ENCODE data around the gene CHMP1B. TPM values are rescaled to one million over a fixed set of nuclear protein-coding genes. Genes with fewer than 3 reads are reported as not detected.

Gene CHMP1B, protein sequence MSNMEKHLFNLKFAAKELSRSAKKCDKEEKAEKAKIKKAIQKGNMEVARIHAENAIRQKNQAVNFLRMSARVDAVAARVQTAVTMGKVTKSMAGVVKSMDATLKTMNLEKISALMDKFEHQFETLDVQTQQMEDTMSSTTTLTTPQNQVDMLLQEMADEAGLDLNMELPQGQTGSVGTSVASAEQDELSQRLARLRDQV
- 10 to 100 TPM; 19.3 to 25.7 TPM for total RNA-seq

DNA sequence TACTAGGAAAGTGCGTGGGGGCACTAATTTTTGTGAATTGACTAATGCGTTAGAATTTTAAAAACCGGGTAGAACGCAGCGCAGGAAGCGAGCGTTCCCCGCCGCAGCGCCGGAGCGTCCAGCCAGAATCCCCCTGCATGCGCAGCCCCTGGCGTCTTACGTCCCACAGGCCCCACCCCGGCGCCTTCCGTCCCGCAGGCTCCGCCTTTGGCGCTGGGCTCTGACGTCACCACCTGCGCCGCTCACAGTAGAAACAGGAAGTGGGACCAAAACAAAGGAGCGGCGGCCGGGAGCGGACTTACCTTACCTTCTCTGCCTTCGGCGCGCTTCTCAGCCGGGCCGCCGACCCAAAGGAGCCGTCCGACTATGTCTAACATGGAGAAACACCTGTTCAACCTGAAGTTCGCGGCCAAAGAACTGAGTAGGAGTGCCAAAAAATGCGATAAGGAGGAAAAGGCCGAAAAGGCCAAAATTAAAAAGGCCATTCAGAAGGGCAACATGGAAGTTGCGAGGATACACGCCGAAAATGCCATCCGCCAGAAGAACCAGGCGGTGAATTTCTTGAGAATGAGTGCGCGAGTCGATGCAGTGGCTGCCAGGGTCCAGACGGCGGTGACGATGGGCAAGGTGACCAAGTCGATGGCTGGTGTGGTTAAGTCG is at the start of gene CHMP1B:
Gene CHMP1B, plus strand, starts transcription at position 268 of the 660 bp plus-strand sequence. Its CDS starts 99 bp downstream, at position 367.
- Mint-ChIP-seq H3K9me3 (no peaks in the 10 kb centered on the region), H3K4me1 (ENCODE audit: low read depth in 2 of 2) (peaks cover 21 to 22% of the 10 kb centered on the region in 2 donors), H3K36me3 (peaks cover 5% of the 10 kb centered on the region), H3K27ac (peak within 1 kb of the TSS; percentile 88 to 95), H3K27me3 (no peaks in the 10 kb centered on the region), H3K4me3 (peak within 1 kb of the TSS; percentile 97)
- peak; percentile 99 for ATAC-seq
- peak; percentile 97 for DNase-seq (ENCODE audit: low spot score)

DNA sequence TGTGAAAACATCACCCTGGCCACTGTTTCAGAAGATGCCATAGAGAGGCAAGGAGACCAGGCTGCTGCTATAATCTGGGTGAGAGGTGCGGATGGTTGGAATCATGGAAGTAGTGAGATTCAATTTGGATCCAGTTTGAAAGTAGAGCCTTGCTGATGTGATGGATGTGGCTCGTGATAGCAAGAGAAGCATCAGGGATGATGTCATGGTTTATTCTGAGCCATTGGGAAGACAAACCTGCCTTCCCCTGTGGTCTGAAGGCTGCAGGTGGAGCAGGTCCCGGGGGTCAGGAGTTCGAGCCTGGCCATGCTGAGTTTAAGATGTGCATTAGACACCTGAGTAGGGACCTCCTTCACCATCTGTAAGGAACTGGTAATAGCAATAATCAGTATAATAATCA is 49.6 kb upstream of the CHMP1B start:
- no peak for ATAC-seq
- H3K36me3 Mint-ChIP-seq, result no peaks in the 10 kb centered on the region
- H3K4me3 Mint-ChIP-seq, result no peak overlapping the region
- no peak overlapping the region for H3K27ac Mint-ChIP-seq
- H3K27me3 Mint-ChIP-seq, result peaks cover 2 to 7% of the 10 kb centered on the region in 2 donors
- peaks cover 0 to 3% of the 10 kb centered on the region in 2 donors for H3K4me1 Mint-ChIP-seq (ENCODE audit: low read depth in 2 of 2)
- DNase-seq (ENCODE audit: low spot score), result no peak
- no peaks in the 10 kb centered on the region for H3K9me3 Mint-ChIP-seq

DNA sequence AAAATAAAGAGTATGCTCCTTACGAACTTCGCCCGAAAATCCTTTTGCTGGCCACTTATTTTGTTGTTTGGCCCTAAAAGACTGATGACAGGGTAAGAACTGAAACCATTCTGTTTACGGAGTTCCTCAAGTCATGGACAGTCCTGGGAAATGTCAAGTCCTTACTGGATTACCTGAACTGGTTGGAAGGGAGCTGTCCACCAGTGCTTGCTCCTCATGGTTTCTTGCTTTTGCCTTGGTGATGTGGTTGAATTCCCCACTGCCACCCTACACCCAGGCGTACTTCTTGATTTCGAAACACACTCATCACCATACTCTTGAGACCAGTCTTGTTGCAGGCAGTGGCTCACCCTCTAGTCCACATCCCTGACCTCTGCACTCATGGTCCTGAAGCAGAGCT is 49.1 kb upstream of the CHMP1B start:
- ATAC-seq, result no peak
- peaks cover 0 to 3% of the 10 kb centered on the region in 2 donors for H3K4me1 Mint-ChIP-seq (ENCODE audit: low read depth in 2 of 2)
- no peaks in the 10 kb centered on the region for H3K9me3 Mint-ChIP-seq
- no peak for DNase-seq (ENCODE audit: low spot score)
- H3K27me3 Mint-ChIP-seq, result peaks cover 2 to 7% of the 10 kb centered on the region in 2 donors
- H3K36me3 Mint-ChIP-seq, result no peaks in the 10 kb centered on the region
- no peak overlapping the region for H3K27ac Mint-ChIP-seq
- no peak overlapping the region for H3K4me3 Mint-ChIP-seq

- DNase-seq (ENCODE audit: low spot score) (no peak), ATAC-seq (no peak)
- Mint-ChIP-seq H3K4me3 (no peak overlapping the region), H3K36me3 (no peaks in the 10 kb centered on the region), H3K9me3 (no peaks in the 10 kb centered on the region), H3K4me1 (ENCODE audit: low read depth in 2 of 2) (peaks cover 0 to 3% of the 10 kb centered on the region in 2 donors), H3K27me3 (peaks cover 2 to 7% of the 10 kb centered on the region in 2 donors), H3K27ac (no peak overlapping the region)
These were observed 48.6 kb upstream of the CHMP1B start for GRCh38 chr18:11802586-11802985.

DNA sequence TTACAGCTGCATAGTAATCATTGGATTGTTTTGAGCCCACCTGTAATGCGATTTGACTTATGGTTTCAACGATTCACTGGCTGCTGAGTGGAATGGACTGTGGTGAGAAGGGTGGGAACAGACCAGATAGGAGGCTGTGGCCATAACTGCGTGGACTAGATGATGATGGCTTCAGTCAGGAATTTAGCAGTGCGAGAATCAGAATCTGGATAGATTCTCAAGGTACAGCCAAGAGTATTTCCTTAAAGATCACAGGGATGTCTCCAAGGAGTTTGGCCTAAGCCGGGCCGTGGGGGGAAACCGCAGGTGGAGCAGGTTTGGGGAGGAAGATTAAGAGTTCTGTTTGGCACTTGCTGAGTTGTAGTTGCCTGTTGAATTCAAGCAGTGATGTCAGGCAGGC is 44.0 kb upstream of the CHMP1B start:
- H3K9me3 Mint-ChIP-seq, result no peaks in the 10 kb centered on the region
- no peak for ATAC-seq
- peak overlapping the region in 1 of 2 donors; percentile 4 for H3K27ac Mint-ChIP-seq
- peaks cover 0 to 5% of the 10 kb centered on the region in 2 donors for H3K27me3 Mint-ChIP-seq
- H3K4me1 Mint-ChIP-seq (ENCODE audit: low read depth in 2 of 2), result peaks cover 0 to 3% of the 10 kb centered on the region in 2 donors
- no peaks in the 10 kb centered on the region for H3K36me3 Mint-ChIP-seq
- no peak for DNase-seq (ENCODE audit: low spot score)
- H3K4me3 Mint-ChIP-seq, result no peak overlapping the region

DNA sequence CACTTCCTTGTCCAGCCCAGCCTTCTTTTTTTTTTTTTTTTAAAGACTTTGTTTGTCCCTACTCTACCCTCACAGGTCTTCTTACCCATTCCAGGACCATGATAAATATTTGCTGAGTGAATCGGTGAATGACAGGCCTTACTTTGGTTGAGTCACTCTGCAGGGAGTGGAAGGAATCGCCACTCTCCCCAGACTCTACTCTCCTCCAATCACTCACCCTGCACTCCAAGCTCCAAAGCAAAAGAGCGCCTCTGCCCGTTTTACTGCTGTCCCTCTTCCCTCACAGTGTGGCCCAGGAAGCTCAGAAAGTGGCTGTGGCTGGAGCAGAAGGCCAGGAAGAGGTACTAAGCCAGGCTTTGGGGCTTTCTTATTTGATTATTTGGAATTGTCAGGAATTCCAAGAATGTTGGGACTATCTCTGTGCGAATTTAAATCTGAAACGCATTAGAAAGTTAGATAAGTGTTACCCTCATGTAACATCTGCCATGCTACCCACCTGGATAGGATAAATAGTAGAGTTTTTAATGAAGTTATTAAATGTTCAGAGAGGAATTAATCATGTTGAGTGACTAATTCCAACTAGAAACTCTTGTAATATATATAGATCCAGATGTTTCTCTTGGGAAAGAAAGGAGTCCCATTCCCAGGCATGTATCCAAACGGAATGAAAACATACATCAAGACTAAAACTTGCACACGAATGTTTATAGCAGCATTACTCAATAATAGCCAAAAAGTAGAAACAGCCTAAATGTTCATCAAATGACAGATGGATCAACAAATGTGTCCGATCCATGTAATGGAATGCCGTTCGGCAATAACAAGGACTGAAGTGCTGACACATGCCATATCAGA is 43.0 kb upstream of the CHMP1B start:
- no peak for DNase-seq (ENCODE audit: low spot score)
- no peak overlapping the region for H3K27ac Mint-ChIP-seq
- H3K4me3 Mint-ChIP-seq, result no peak overlapping the region
- ATAC-seq, result no peak
- no peaks in the 10 kb centered on the region for H3K36me3 Mint-ChIP-seq
- H3K9me3 Mint-ChIP-seq, result no peaks in the 10 kb centered on the region
- H3K27me3 Mint-ChIP-seq, result peaks cover 0 to 5% of the 10 kb centered on the region in 2 donors
- H3K4me1 Mint-ChIP-seq (ENCODE audit: low read depth in 2 of 2), result peaks cover 0 to 3% of the 10 kb centered on the region in 2 donors

GRCh38 chr18:11809895-11810294 is 41.3 kb upstream of the CHMP1B start:
- DNase-seq (ENCODE audit: low spot score) (no peak), ATAC-seq (no peak)
- Mint-ChIP-seq H3K9me3 (no peaks in the 10 kb centered on the region), H3K4me3 (no peak overlapping the region), H3K27ac (no peak overlapping the region), H3K27me3 (peaks cover 0 to 5% of the 10 kb centered on the region in 2 donors), H3K36me3 (no peaks in the 10 kb centered on the region), H3K4me1 (ENCODE audit: low read depth in 2 of 2) (peaks cover 0 to 3% of the 10 kb centered on the region in 2 donors)

DNA sequence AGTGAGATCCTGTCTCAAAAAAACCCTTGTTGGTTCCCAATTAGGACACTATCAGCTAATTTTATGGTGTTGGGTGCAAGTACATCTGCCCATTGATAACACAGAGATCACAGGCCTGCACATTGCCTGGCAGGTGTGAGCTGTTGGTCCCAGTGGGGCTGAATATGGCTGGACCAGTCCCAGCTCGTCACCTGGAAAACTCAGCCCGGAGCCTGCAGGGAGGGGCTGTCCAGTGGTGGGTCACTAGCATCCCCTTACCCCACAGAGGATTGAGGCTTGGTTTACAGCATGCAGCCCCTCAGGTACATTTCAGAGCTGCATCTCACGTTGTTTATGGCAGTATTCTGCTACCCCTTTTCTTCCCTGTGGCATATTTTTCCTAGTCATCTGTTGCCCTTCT is 40.8 kb upstream of the CHMP1B start:
- H3K27me3 Mint-ChIP-seq, result peaks cover 0 to 5% of the 10 kb centered on the region in 2 donors
- no peaks in the 10 kb centered on the region for H3K9me3 Mint-ChIP-seq
- no peak overlapping the region for H3K4me3 Mint-ChIP-seq
- no peaks in the 10 kb centered on the region for H3K36me3 Mint-ChIP-seq
- no peak for ATAC-seq
- no peak overlapping the region for H3K27ac Mint-ChIP-seq
- peaks cover 0 to 3% of the 10 kb centered on the region in 2 donors for H3K4me1 Mint-ChIP-seq (ENCODE audit: low read depth in 2 of 2)
- DNase-seq (ENCODE audit: low spot score), result no peak

DNA sequence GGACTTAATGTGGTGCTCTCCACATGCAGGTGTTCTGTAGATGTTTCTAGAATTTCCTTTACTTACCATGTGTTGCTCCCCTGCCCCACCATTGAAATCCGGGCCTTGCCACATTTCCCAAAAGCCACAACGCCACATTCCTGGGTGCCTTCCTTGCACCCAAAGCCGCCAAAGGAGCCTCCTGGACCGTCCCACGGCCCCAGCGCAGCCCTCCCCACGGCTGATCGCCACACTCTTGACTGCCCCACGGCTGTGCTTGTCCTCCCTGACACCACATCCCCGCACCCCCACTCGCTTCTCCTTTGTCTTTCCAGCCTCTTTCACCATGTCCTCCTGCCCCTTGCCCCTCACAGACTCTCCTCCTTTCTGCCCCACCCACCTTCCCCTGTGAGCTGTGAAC is 40.2 kb upstream of the CHMP1B start:
- Mint-ChIP-seq H3K4me3 (no peak overlapping the region), H3K9me3 (no peaks in the 10 kb centered on the region), H3K27ac (no peak overlapping the region), H3K36me3 (no peaks in the 10 kb centered on the region), H3K4me1 (ENCODE audit: low read depth in 2 of 2) (peaks cover 0 to under 1% of the 10 kb centered on the region in 2 donors), H3K27me3 (peaks cover 0 to 3% of the 10 kb centered on the region in 2 donors)
- no peak for ATAC-seq
- no peak for DNase-seq (ENCODE audit: low spot score)

DNA sequence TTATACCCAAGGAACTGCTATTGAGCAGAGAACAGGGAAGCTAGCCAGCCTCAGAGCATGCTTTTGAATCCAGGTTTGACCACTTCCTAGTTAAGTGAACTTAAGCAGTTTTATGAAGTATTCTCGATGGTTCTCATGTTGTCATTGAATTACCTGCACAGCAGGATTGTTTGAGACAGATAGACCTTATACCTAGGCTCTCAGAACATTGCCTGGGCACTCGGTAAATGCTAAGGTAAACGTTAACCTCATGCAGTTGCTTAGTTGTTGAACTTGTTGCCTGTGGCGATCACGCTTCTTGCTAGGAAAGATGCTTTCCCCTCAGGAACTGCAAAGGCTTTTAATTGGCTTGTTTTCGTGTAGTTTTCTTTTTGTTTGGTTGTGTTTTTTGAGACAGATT is 34.0 kb upstream of the CHMP1B start:
- ATAC-seq, result no peak
- Mint-ChIP-seq H3K36me3 (no peaks in the 10 kb centered on the region), H3K27ac (no peak overlapping the region), H3K4me3 (no peak overlapping the region), H3K27me3 (no peaks in the 10 kb centered on the region), H3K4me1 (ENCODE audit: low read depth in 2 of 2) (no peaks in the 10 kb centered on the region), H3K9me3 (no peaks in the 10 kb centered on the region)
- no peak for DNase-seq (ENCODE audit: low spot score)

GRCh38 chr18:11818486-11819203 is 32.6 kb upstream of the CHMP1B start:
- no peak overlapping the region for H3K27ac Mint-ChIP-seq
- no peaks in the 10 kb centered on the region for H3K36me3 Mint-ChIP-seq
- H3K27me3 Mint-ChIP-seq, result no peaks in the 10 kb centered on the region
- peak overlapping the region; percentile 24 for H3K4me3 Mint-ChIP-seq
- H3K4me1 Mint-ChIP-seq (ENCODE audit: low read depth in 2 of 2), result no peaks in the 10 kb centered on the region
- DNase-seq (ENCODE audit: low spot score) (no peak), ATAC-seq (peak; percentile 46 to 57)
- H3K9me3 Mint-ChIP-seq, result no peaks in the 10 kb centered on the region

GRCh38 chr18:11819938-11820337 is 31.3 kb upstream of the CHMP1B start:
- no peak overlapping the region for H3K27ac Mint-ChIP-seq
- ATAC-seq (no peak), DNase-seq (ENCODE audit: low spot score) (no peak)
- H3K27me3 Mint-ChIP-seq, result no peaks in the 10 kb centered on the region
- H3K4me1 Mint-ChIP-seq (ENCODE audit: low read depth in 2 of 2), result no peaks in the 10 kb centered on the region
- H3K9me3 Mint-ChIP-seq, result no peaks in the 10 kb centered on the region
- H3K36me3 Mint-ChIP-seq, result no peaks in the 10 kb centered on the region
- no peak overlapping the region for H3K4me3 Mint-ChIP-seq

- H3K4me3 Mint-ChIP-seq, result no peak overlapping the region
- H3K9me3 Mint-ChIP-seq, result no peaks in the 10 kb centered on the region
- no peaks in the 10 kb centered on the region for H3K36me3 Mint-ChIP-seq
- ATAC-seq (no peak), DNase-seq (ENCODE audit: low spot score) (no peak)
- H3K27ac Mint-ChIP-seq, result no peak overlapping the region
- no peaks in the 10 kb centered on the region for H3K27me3 Mint-ChIP-seq
- H3K4me1 Mint-ChIP-seq (ENCODE audit: low read depth in 2 of 2), result no peaks in the 10 kb centered on the region
These were observed 30.5 kb upstream of the CHMP1B start for GRCh38 chr18:11820697-11821096.

Measured in natural killer cell treated with Interleukin-12 subunit alpha and Interleukin-12 subunit beta and Interleukin-15 and Interleukin-18, amount 100 ng/mL, for 72 hours (primary cell).